Placental pericyte (primary cell): ENCODE data around the gene LUC7L2. TPM values are rescaled to one million over a fixed set of nuclear protein-coding genes. Genes with fewer than 3 reads are reported as not detected.

ENCODE experiments used
- small RNA-seq: library from RNA; depleted of rRNA; stranded (forward); fragments of <200 nt; gene quantifications from one replicate; pipeline ENCODE3, GENCODE V24; 2012; ENCODE audit warnings: low replicate concordance
- total RNA-seq: library from RNA; depleted of rRNA; stranded (reverse); fragments of >200 nt; gene quantifications from 2 replicates; pipeline ENCODE4 v1.2.3, GENCODE V29; 2012

The LUC7L2 gene, protein sequence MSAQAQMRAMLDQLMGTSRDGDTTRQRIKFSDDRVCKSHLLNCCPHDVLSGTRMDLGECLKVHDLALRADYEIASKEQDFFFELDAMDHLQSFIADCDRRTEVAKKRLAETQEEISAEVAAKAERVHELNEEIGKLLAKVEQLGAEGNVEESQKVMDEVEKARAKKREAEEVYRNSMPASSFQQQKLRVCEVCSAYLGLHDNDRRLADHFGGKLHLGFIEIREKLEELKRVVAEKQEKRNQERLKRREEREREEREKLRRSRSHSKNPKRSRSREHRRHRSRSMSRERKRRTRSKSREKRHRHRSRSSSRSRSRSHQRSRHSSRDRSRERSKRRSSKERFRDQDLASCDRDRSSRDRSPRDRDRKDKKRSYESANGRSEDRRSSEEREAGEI
- 47.1 and 65.2 TPM in 2 replicates for total RNA-seq

GRCh38 chr7:139359366-139360209 lies at the start of gene LUC7L2:
TSS of gene LUC7L2 (plus strand) at chr7:139359894. CDS start at chr7:139360262, 368 bp downstream.

DNA sequence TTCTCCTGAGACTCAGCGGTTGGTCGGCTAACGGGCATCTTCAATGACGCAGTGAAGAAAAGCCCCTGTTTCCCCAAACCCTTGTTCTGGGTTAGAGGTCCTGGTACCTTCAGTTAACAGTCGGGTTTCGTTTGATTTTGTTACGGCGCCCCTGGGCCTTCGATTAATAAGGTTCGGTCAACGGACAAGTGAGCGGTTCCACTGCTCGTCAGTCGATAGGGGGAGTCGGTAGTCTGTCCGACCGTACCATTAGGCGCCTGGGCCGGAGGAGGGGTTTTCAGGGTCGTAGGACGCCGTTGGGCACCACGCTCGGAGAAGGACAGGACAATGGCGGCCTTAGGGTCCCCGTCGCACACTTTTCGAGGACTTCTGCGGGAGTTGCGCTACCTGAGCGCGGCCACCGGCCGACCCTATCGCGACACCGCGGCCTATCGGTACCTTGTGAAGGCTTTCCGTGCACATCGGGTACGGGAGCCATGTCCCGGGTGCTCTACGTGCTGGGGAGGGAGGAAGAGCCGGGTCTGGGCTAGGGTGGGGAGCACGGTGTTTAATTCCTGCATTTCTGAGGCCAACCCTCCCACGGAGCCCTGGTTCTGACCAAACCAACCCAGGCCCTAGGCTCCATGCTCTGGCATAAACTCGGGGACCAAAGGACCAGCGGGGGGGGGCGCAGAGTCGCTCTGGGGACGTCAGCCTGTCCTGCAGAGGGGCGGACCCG lies 18.5 kb upstream of the LUC7L2 start, which contains the start of gene FMC1:
Gene FMC1 (plus strand): TSS at position 280 of the 718 bp plus-strand sequence. CDS start 48 bp downstream, at position 328.

Small RNAs within 50 kb of the gene (small RNA-seq; reads per million reads assigned to genes)
- gene RNU6-206P (not detected), gene RNU6-911P (not detected)

Other genes starting within 250 kb of the LUC7L2 start
- 6.7 and 9.4 TPM in 2 replicates for gene UBN2, start 128.7 kb upstream of the LUC7L2 start, total RNA-seq
- gene FMC1, start 18.6 kb upstream of the LUC7L2 start, total RNA-seq, result 5.3 and 9.6 TPM in 2 replicates
- gene KLRG2, start 123.8 kb downstream of the LUC7L2 start, total RNA-seq, result not detected in 2 replicates
- not detected in 2 replicates for gene CLEC2L, start 163.8 kb downstream of the LUC7L2 start, total RNA-seq